MM.1S (cell line): ENCODE results near the gene FKBP2.

ENCODE experiments used
- CTCF ChIP-seq: fragments of 300-600 bp; sonication (generic); IDR thresholded peaks from 2 replicates; pipeline ENCODE4 v1.5.1; 2016; ENCODE audit warnings: antibody characterized with exemption, low read length, mixed read lengths
- EZH2phosphoT487 ChIP-seq: fragments of 300-600 bp; sonication (generic); IDR thresholded peaks from 2 replicates; pipeline ENCODE4 v1.6.1; 2018; ENCODE audit warnings: antibody characterized with exemption, low read length

GRCh38 chr11:64241241-64241490 is 271 bp downstream of the FKBP2 start:
- TF ChIP-seq CTCF: no peak
- TF ChIP-seq EZH2phosphoT487: no peak
